Ovary (tissue), 3 donors: ENCODE data around the gene GNAS.

Experiments used
- CTCF ChIP-seq, 3 donors: fragments of 450-650 bp in 2 of 3; fragments of 200-600 bp in 1 of 3; IDR thresholded peaks; one replicate each; pipeline versions ENCODE4 v1.5.1 to v1.8.0; 2016 to 2022; ENCODE audit warnings: antibody characterized with exemption in 3 of 3, mild to moderate bottlenecking in 1 of 3
- EP300 ChIP-seq: sonication (generic); formaldehyde crosslinking; IDR thresholded peaks from one replicate; pipeline ENCODE4 v1.6.1; 2017; ENCODE audit warnings: antibody characterized with exemption
- POLR2A ChIP-seq: fragments of 450-650 bp; IDR thresholded peaks from one replicate; pipeline ENCODE4 v1.6.1; 2017; ENCODE audit warnings: antibody characterized with exemption, mild to moderate bottlenecking, moderate library complexity
- donor health status: DM: no; HTN: no; CAD: no.

GRCh38 chr20:58824843-58825242 lies 27.7 kb upstream of the GNAS start:
- TF ChIP-seq POLR2A (no peak), CTCF (IDR thresholded peaks at IDR 0.05) (no peak), EP300 (no peak)
